ENCODE measurements around the gene BAIAP2.
"Not testable (repeated sequence)": the region's sequence is repeated elsewhere in the genome, so short reads cannot be mapped to it uniquely, and the experiment has no call there.

The BAIAP2 gene

GRCh38 chr17:81000631-81001357 lies 34.2 kb upstream of the BAIAP2 start:
- DNase-seq: no peak

GRCh38 chr17:81002013-81002384 lies 33.0 kb upstream of the BAIAP2 start:
- DNase-seq: no peak

GRCh38 chr17:81002409-81003361 lies 32.3 kb upstream of the BAIAP2 start:
- DNase-seq: no peak

- no peak for DNase-seq
Measured at GRCh38 chr17:81003711-81004475, 31.1 kb upstream of the BAIAP2 start.

DNA sequence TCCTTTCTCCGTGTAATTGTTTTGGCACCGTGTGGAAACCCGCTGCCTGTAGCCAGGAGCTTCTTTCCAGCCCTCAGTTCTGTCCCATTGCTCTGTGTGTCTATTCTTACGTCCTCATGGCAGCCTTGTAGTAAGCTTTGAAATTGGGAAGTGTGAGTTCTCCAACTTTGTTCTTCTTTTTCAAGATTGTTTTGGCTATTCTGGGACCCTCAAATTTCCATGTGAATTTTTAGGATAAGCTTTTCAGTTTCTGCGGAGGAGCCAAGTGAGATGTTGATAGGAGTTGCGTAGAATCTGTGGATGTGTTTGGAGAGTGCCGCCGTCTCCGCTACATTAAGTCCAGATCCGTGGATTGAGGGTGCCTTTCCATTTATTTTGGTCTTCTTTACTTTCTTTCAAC lies 28.1 kb upstream of the BAIAP2 start:
- DNase-seq: no peak

DNA sequence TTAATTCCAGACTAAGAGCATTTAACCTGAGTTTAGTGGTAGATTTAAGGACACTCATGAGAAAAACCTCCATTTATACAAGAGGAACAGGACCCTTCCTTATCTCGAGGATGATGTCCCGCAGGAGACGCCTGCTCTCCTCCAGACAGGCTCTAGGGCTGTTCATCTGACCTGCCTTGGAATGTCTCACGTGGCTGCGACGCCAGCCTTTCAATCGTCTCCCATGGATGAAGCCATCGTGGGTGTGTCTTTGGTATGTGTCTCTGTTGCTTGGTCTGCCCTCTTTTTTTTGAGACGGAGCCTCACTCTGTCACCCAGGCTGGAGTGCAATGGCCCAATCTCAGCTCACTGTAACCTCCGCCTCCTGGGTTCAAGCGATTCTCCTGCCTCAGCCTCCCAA lies 26.8 kb upstream of the BAIAP2 start:
- DNase-seq: no peak

DNA sequence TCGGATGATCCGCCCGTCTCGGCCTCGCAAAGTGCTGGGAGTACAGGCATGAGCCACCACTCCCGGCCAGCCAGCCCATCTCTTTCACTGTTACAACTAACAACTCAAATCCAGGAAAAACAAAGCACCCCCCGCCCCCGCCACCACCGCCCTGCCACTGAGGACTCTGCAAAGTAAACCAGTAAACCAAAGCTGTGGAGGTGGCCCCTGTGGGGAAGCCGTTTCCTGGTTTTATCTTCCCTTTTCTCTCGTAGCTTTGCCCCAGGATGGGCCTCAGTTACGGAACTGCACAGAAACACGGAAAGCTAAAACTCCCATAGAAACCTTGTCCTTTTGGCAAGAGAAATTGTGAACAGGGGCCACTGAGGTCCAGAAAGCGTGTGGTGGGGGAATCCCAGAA lies 25.8 kb upstream of the BAIAP2 start:
- DNase-seq: no peak

DNA sequence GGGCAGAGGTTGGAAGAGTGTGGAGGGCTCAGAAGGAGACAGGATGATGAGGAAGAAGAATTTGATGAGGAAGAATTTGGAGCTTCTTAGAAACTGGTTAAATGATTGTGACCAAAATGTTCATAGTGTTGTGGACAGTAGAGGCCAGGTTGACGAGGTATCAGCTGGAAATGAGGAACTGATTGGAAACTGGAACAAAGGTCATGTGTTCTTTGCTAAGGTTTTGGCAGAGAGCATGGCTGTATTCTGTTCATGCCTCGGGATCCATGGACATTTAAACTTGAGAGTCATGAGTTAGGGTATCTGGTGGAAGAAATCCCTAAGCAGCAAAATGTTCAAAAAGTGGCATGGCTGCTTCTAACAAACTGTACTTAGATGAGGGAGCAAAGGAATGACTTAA lies 24.0 kb upstream of the BAIAP2 start:
- no peak for DNase-seq

GRCh38 chr17:81011951-81012350 lies 23.0 kb upstream of the BAIAP2 start:
- DNase-seq: no peak

DNA sequence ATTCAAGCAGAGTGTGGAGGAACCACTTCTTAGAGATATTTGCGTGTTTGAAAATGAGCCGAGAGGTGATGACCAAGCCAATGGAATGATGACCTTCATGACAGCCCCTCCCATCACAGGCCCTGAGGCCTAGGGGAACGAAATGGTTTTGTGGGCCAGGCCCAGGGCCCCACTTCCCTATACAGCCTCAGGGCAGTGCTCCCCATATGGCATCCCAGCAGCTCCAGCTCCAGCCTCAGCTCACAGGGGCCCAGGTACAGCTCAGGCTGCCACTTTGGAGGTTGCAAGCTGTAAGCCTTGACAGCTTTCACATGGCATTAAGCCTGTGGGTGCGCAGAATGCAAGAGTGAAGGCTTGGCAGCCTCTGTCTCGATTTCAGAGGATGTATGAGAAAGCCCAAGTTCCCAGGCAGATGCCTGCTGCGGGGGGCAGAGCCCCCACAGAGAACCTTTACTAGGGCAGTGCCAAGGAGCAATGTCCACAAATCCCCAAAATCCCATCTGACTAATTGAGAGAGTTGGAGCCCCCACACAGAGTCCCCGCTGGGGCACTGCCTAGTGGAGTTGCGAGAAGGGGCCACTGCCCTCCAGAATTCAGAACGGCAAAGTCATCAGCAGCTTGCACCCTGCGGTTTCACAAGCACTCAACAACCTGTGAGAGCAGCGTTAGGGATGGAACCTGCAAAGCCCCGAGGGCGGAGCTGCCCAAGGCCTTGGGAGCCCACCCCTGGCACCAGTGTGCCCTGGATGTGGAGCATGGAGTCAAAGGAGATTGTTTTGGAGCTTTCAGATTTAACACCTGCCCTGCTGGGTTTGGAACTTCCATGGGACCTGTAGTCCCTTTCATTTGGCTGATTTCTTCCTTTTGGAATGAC lies 22.1 kb upstream of the BAIAP2 start:
- DNase-seq: no peak

- DNase-seq: no peak
Measured at GRCh38 chr17:81013642-81014041, 21.3 kb upstream of the BAIAP2 start.

GRCh38 chr17:81015136-81015535 lies 19.8 kb upstream of the BAIAP2 start:
- DNase-seq: no peak

- no peak for DNase-seq
Measured at GRCh38 chr17:81016575-81016974, 18.4 kb upstream of the BAIAP2 start.

DNA sequence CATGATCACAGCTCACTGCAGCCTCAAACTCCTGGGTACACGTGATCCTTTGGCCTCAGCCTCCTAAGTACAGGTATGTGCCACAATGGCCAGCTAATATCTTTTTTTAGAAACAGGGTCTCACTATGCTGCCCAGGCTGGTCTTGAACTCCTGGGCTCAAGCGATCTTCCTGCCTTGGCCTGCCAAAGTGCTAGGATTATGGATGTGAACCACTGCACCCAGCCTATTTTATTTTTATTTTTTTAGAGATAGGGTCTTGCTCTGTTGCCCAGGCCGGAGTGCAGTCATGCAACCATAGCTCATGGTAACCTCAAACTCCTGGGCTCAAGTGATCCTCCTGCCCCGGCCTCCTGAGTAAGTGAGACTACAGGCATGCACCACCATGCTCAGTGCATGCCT lies 17.6 kb upstream of the BAIAP2 start:
- not testable (repeated sequence) for DNase-seq

- no peak for DNase-seq
Measured at GRCh38 chr17:81018044-81018802, 16.7 kb upstream of the BAIAP2 start.

- DNase-seq: no peak
Measured at GRCh38 chr17:81019563-81020442, 15.1 kb upstream of the BAIAP2 start.

- no peak for DNase-seq
Measured at GRCh38 chr17:81020443-81020766, 14.5 kb upstream of the BAIAP2 start.

DNA sequence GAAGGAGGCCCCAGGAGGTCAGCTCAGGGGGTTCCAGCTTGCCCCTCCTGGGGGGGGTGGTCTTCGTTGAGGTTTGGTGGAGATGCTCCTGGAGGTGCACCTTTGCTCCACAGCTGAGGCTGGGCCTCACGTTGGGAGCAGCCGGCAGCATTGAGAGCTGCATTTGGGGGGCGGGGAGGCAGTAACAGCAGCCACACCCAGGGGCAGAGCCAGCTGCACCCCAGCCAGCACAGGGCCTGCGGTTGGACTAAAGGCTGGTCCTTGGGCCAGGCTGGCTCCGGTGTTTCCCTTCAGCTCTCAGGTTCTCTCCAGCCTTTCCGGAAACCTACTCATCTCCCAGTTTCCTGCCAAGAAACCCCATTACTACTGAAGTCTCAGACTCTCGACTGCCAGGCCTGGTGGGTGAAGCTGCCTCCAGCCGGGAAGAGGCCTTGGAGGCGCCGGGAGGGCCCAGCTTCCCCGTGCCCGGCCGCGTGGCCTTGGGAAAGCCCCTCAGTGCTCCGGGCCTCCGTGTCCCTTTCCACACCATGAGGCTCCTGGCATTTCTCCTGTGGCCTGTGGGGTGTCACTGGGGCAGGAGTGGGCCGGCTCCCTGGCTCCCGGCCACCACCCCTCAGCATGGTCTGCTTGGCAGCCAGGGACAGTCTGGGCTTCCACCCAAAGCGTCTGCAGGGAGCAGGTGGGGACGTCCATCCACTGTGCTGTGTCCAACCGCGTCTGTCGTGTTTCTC lies 14.0 kb upstream of the BAIAP2 start:
- DNase-seq: no peak

DNA sequence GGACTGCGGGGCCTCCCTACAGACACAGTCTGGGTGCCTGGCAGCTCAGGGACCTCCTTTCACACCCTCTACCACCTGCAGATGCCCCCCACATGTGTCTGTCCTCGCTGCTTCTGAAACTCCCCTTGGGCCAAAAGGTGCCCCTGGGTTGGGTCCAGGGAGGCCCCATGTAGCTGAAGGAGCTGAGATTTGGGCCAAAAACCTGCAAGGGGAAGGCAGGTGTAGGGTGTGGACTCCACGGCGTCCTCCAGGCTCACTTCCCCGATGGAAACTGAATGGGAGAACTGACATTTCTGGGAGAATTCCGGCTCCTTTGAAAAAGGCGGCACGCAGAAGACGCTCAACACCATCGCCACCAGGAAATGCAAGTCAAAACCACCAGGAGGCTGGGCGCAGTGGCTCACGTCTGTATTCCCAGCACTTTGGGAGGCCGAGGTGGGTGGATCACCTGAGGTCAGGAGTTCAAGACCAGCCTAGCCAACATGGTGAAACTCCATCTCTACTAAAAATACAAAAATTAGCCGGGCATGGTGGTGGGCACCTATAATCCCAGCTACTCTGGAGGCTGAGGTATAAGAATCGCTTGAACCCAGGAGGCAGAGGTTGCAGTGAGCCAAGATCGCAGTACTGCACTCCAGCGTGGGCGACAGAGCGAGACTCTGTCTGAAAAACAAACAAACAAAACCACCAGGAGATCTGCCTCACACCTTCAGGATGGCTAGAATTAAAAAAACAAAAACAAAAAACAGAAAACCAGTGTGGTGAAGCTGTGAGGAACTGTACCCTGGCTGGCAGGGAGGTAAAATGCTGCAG lies 13.2 kb upstream of the BAIAP2 start:
- no peak for DNase-seq

All from NCI-H1694 treated with DMSO at 0.1 percent for 48 hours (cell line).